PFSK-1 (cell line): ENCODE results near the gene HSDL1.

Source experiments
- FOXP2 ChIP-seq: optimal IDR thresholded peaks from 2 replicates; pipeline ENCODE3; 2011; ENCODE audit warnings: borderline replicate concordance, control low read depth, inconsistent platforms; ENCODE audit not compliant: insufficient read depth; ENCODE audit errors: extremely low read length, extremely low read depth
- POLR2AphosphoS5 ChIP-seq: IDR thresholded peaks from 2 replicates; pipeline ENCODE4 v1.6.1; 2012; ENCODE audit warnings: low read depth, mild to moderate bottlenecking, control low read depth, low read length, moderate library complexity
- REST ChIP-seq, 2 experiments: IDR thresholded peaks; 2 replicates each; pipeline versions ENCODE4 v1.6.1 to v1.8.0; 2011 to 2012; ENCODE audit warnings: low read depth in 2 of 2, low read length in 2 of 2, control low read depth in 1 of 2, inconsistent platforms in 1 of 2, mild to moderate bottlenecking in 1 of 2, moderate library complexity in 1 of 2; ENCODE audit not compliant: insufficient read depth in 1 of 2
- SIN3A ChIP-seq: IDR thresholded peaks from 2 replicates; pipeline ENCODE4 v1.6.1; 2012; ENCODE audit warnings: mild to moderate bottlenecking, low read length, moderate library complexity, borderline replicate concordance; ENCODE audit not compliant: insufficient read depth
- TAF1 ChIP-seq: IDR thresholded peaks from 2 replicates; pipeline ENCODE4 v1.6.1; 2012; ENCODE audit warnings: low read length, control low read depth, borderline replicate concordance; ENCODE audit not compliant: insufficient read depth

The HSDL1 gene

GRCh38 chr16:84150926-84151325 lies 5.9 kb upstream of the HSDL1 start:
- TF ChIP-seq FOXP2 (no peak), POLR2AphosphoS5 (no peak), TAF1 (no peak), SIN3A (no peak), REST (IDR thresholded peaks at IDR 0.05; ENCODE audit: insufficient read depth in 1 of 2, low read depth in 2 of 2, low read length in 2 of 2) (no peak)

DNA sequence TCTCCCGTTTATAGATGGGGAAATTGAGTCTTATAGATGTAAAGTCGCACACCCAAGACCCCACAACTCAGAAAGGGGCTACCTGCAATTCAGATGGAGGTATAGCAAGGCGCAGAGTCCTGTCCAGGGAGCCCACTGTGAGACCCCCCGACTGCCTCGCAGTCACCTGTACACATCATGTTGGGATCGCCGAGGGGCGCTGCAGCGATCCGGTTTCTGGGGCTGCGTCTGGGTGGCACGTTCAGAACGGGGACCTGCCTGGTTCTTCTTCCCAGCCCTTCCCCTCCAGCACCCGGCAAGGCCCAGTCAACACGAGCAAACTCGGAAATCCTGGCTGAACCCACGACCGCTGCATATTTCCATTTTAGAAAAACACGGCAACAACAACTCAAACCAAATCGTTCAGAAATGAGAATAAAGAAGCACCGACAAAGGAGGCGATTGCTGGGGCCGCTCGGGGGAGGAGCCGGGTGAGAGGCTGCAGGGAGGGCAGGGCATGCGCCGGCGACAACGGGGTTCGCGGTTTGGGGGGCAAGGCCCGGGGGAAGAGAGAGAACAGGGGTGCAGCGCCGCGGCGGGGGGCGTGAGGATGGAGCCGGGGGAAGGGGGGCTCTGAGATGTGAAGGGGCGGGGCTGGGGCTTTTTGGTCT lies 643 bp downstream of the HSDL1 start:
- TF ChIP-seq POLR2AphosphoS5 = no peak
- TF ChIP-seq SIN3A = no peak
- TF ChIP-seq FOXP2 = no peak
- TF ChIP-seq REST (IDR thresholded peaks at IDR 0.05; ENCODE audit: insufficient read depth in 1 of 2, low read depth in 2 of 2, low read length in 2 of 2) = no peak
- TF ChIP-seq TAF1 = no peak

DNA sequence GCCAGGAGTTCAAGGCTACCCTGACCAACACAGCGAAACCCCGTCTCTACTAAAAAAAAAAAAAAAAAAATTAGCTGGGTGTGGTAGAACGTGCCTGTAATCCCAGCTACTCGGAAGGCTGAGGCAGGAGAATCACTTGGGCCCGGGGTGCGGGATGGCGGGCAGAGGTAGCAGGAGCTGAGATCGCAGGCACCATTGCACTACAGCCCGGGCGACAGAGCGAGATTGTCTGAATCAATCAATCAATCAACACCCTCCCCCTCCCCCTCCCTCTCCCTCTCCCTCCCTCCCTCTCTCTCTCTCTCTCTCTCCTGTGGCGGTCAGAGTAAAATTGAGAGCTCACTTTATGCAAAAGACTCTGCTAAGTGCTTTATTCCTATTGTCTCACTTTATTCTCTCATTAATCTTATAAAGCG lies 1.2 kb downstream of the HSDL1 start:
- no peak for TF ChIP-seq TAF1

- no peak for TF ChIP-seq TAF1
- TF ChIP-seq REST (IDR thresholded peaks at IDR 0.05; ENCODE audit: insufficient read depth in 1 of 2, low read depth in 2 of 2, low read length in 2 of 2) = no peak
- no peak for TF ChIP-seq POLR2AphosphoS5
- no peak for TF ChIP-seq FOXP2
- no peak for TF ChIP-seq SIN3A
Observed at GRCh38 chr16:84143081-84143480, 1.9 kb downstream of the HSDL1 start.

DNA sequence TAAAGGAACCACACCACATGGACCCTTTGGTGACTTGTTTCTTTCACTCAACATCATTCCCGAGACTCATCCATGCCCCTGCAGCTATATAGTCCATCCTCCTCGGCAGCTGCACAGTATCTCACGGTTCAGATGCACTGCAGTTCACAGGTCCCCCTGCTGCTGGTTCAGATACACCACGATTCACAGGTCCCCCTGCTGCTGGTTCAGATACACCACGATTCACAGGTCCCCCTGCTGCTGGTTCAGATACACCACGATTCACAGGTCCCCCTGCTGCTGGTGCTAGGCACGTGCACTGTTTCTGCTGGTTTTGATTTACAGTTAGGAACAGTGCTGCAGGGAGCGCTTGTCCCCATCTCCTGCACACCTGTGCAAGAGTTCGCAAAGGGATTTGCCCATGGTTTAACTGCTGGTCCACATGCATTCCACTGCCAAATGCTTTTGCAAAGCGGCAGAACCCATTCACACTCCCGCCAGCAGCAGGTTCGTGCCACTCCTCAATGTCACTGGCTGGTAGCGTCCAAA lies 3.8 kb downstream of the HSDL1 start:
- TF ChIP-seq FOXP2 (no peak), TAF1 (no peak), SIN3A (no peak), REST (IDR thresholded peaks at IDR 0.05; ENCODE audit: insufficient read depth in 1 of 2, low read depth in 2 of 2, low read length in 2 of 2) (no peak), POLR2AphosphoS5 (no peak)
